Skeletal muscle tissue (tissue), 4 donors: ENCODE data around the gene AKAP12. TPM values are rescaled to one million over a fixed set of nuclear protein-coding genes. Genes with fewer than 3 reads are reported as not detected.

ENCODE experiments used
- H3K27ac ChIP-seq: one replicate; pipeline ENCODE4 v1.7.0; 2013; ENCODE audit warnings: mild to moderate bottlenecking, low read depth, low read length, inconsistent platforms
- H3K27me3 ChIP-seq, 3 donors: one replicate each; pipeline ENCODE4 v1.7.0; 2013; ENCODE audit warnings: low read length in 3 of 3; ENCODE audit not compliant: control insufficient read depth in 3 of 3, insufficient read depth in 3 of 3
- H3K36me3 ChIP-seq, 3 donors: one replicate each; pipeline ENCODE4 v1.7.0; 2013; ENCODE audit warnings: low read length in 3 of 3; ENCODE audit not compliant: control insufficient read depth in 3 of 3, insufficient read depth in 3 of 3
- H3K4me1 ChIP-seq, 3 donors: one replicate each; pipeline ENCODE4 v1.7.0; 2013; ENCODE audit warnings: low read length in 3 of 3, mild to moderate bottlenecking in 3 of 3; ENCODE audit not compliant: control insufficient read depth in 3 of 3, insufficient read depth in 3 of 3
- H3K4me3 ChIP-seq, 3 donors: one replicate each; pipeline ENCODE4 v1.7.0; 2013; ENCODE audit warnings: low read length in 3 of 3
- H3K9ac ChIP-seq, 3 donors: one replicate each; pipeline ENCODE4 v1.7.0; 2013; ENCODE audit warnings: low read length in 3 of 3, mild to moderate bottlenecking in 3 of 3, moderate library complexity in 2 of 3, low read depth in 1 of 3
- H3K9me3 ChIP-seq, 3 donors: one replicate each; pipeline ENCODE4 v1.7.0; 2013; ENCODE audit warnings: low read length in 3 of 3; ENCODE audit not compliant: control insufficient read depth in 3 of 3
- total RNA-seq: library from RNA; depleted of rRNA; stranded (reverse); fragments of >200 nt; gene quantifications from one replicate; pipeline ENCODE4 v1.2.3, GENCODE V29; 2014
- donor health status: Osteomylitis.

Gene AKAP12
- total RNA-seq, 1 donor from 2014 or later, result 99.7 TPM

DNA sequence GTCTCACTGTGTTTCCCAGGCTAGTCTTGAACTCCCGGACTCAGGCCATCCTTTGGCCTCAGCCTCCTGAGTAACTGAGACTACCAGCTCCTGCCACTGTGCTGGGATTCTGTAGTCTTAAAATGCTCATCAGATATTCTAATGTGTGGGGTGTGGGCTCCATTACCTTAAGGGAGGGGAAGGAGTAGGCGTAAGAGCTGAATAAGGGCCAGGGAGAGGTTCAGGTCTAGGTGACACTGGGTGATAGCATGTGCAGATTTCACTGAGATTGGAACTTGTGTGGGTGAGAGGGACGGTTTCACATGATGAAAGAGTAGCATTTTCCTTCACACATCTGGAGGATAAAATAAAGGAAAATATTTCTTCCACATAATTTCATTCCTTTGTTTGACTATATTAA lies 8.5 kb downstream of the AKAP12 start:
- no peaks in the 10 kb centered on the region for H3K4me1 ChIP-seq
- no peaks in the 10 kb centered on the region for H3K9me3 ChIP-seq
- H3K36me3 ChIP-seq, result no peaks in the 10 kb centered on the region
- no peak overlapping the region for H3K9ac ChIP-seq
- H3K27ac ChIP-seq, result no peak overlapping the region
- H3K4me3 ChIP-seq, result no peak overlapping the region
- no peaks in the 10 kb centered on the region for H3K27me3 ChIP-seq

GRCh38 chr6:151252634-151253033 lies 12.9 kb downstream of the AKAP12 start:
- H3K9ac ChIP-seq, result no peak overlapping the region
- no peak overlapping the region for H3K27ac ChIP-seq
- H3K4me3 ChIP-seq, result no peak overlapping the region
- no peaks in the 10 kb centered on the region for H3K27me3 ChIP-seq
- no peaks in the 10 kb centered on the region for H3K9me3 ChIP-seq
- no peaks in the 10 kb centered on the region for H3K36me3 ChIP-seq
- H3K4me1 ChIP-seq, result no peaks in the 10 kb centered on the region

DNA sequence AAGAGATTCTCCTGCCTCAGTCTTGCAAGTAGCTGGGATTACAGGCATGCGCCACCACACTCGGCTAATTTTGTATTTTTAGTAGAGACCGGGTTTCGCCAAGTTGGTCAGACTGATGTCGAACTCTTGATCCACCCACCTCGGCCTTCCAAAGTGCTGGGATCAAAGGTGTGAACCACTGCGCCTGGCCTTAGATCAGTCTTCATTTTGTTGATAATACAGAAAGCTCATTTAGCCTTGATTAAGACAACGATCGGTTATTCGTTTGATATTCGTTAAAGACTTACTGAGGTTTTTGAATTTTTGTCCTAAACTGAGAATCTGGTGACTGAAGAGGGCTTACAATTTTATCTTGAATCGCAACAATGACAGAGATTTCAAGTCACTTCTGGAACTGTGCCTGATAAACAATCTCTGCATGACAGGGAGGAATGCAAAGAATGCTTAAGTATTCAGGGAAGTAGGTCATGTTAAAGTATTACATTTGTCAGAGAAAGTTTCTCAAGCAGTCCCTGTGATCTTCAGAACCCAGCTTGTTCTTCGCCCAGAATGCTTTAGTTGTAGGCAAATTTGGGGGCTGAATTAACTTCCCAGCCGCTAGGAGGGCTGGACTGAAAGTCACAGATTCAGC lies 14.8 kb downstream of the AKAP12 start:
- no peak overlapping the region for H3K4me3 ChIP-seq
- H3K36me3 ChIP-seq, result no peaks in the 10 kb centered on the region
- H3K9me3 ChIP-seq, result no peaks in the 10 kb centered on the region
- no peaks in the 10 kb centered on the region for H3K4me1 ChIP-seq
- H3K27ac ChIP-seq, result no peak overlapping the region
- H3K27me3 ChIP-seq, result no peaks in the 10 kb centered on the region
- no peak overlapping the region for H3K9ac ChIP-seq

- Histone ChIP-seq H3K36me3 (no peaks in the 10 kb centered on the region), H3K9ac (no peak overlapping the region), H3K27me3 (no peaks in the 10 kb centered on the region), H3K4me1 (no peaks in the 10 kb centered on the region), H3K27ac (no peak overlapping the region), H3K9me3 (no peaks in the 10 kb centered on the region), H3K4me3 (no peak overlapping the region)
Observed at GRCh38 chr6:151255811-151256210, 16.0 kb downstream of the AKAP12 start.

DNA sequence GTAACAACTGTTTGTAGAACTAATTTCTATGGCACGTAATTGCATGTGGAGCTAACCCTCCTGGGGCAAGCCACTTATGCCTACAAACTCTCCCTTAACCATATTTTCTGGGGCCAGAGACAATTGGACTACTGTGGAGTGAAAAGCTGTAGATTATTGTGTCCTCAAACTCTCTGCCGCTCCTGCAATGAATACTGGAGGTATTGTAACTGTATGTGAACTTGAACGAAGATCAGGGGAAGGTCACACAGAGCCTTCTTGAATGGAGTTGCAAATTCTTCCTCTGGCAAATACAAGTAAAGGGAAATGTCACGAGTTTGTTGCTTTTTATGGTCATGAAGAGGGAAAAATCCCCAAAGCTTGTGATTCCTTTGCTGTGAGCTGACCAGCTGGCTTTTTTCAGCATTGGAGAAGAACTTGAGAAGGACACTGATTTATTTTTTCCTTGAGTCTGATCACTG lies 18.2 kb downstream of the AKAP12 start:
- no peaks in the 10 kb centered on the region for H3K9me3 ChIP-seq
- H3K27ac ChIP-seq, result peak overlapping the region; percentile 10

DNA sequence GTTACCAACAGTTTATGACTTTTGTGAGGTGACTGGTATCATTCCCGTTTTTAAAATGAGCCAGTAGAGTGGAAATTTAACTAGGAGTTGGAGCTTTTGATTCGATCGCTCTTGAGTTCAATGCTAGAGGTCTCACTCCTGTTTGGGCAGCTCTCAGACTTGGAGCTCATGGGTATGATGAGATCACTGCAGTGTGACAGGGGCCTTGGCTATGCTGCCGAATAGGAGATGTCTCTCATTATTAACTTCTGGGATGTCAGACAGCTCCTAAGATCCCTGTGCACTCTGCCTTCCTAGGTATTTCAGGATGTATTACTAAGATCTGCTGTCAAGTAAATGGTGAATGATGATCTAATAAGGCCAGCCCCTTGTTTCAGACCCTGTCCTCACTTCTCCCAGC lies 20.4 kb downstream of the AKAP12 start:
- H3K4me3 ChIP-seq, result no peak overlapping the region
- H3K9ac ChIP-seq, result no peak overlapping the region

More for the DNA sequence above, 18.2 kb downstream of the AKAP12 start:
- H3K4me1 ChIP-seq, result no peaks in the 10 kb centered on the region
- no peaks in the 10 kb centered on the region for H3K36me3 ChIP-seq
- no peak overlapping the region for H3K9ac ChIP-seq
- no peak overlapping the region for H3K4me3 ChIP-seq
- no peaks in the 10 kb centered on the region for H3K27me3 ChIP-seq

GRCh38 chr6:151263035-151263434 lies 23.3 kb downstream of the AKAP12 start:
- Histone ChIP-seq H3K27ac (no peak overlapping the region), H3K4me1 (no peaks in the 10 kb centered on the region), H3K9me3 (no peaks in the 10 kb centered on the region), H3K36me3 (no peaks in the 10 kb centered on the region), H3K27me3 (no peaks in the 10 kb centered on the region), H3K9ac (no peak overlapping the region), H3K4me3 (no peak overlapping the region)

More for the DNA sequence above, 20.4 kb downstream of the AKAP12 start:
- Histone ChIP-seq H3K27me3 (no peaks in the 10 kb centered on the region), H3K36me3 (no peaks in the 10 kb centered on the region), H3K27ac (peak overlapping the region; percentile 19), H3K9me3 (no peaks in the 10 kb centered on the region), H3K4me1 (no peaks in the 10 kb centered on the region)

DNA sequence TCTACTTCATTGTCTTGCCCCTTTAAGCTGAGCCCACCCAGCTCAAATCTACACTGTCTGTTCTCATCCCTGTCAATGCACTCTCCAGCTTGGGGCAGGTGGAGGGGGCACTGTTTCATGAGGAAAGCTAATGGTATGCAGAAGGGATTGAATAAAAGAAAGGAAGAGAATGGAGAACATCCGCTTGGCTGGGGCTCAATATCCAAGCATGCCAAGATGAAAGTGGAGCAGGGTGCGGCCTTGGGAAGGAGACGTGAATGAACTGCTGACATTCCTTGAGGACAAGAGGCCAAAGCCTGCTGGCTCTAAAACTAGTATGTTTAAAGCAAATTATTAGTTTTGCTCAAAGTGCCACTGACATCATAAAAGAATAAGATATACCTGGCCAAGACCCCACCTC lies 24.2 kb downstream of the AKAP12 start:
- H3K27me3 ChIP-seq, result no peaks in the 10 kb centered on the region
- no peaks in the 10 kb centered on the region for H3K4me1 ChIP-seq
- H3K36me3 ChIP-seq, result no peaks in the 10 kb centered on the region
- no peak overlapping the region for H3K9ac ChIP-seq
- no peak overlapping the region for H3K4me3 ChIP-seq
- H3K9me3 ChIP-seq, result no peaks in the 10 kb centered on the region
- H3K27ac ChIP-seq, result no peak overlapping the region

DNA sequence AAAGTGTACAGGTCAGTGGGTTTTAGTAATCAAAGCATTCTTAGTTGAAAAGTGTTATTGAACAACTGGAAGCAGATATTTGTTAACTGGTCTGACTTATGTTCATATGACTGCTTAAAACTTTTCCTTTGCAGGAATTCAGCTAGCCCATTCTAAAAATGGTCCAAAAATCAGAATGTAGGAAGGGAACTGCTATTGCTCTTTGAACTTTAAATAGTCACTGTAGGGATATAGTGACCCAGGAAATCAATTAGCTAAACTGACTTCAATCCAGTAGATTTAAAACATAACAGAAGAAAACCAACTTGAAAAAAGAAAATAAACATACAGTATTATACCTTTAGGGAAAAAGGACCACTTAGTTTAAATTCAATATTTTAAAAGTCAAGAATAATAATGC lies 25.5 kb downstream of the AKAP12 start:
- Histone ChIP-seq H3K4me1 (no peaks in the 10 kb centered on the region), H3K27ac (no peak overlapping the region), H3K36me3 (no peaks in the 10 kb centered on the region)

GRCh38 chr6:151269321-151269995 lies 29.7 kb downstream of the AKAP12 start:
- no peaks in the 10 kb centered on the region for H3K36me3 ChIP-seq
- H3K27me3 ChIP-seq, result no peaks in the 10 kb centered on the region
- H3K4me1 ChIP-seq, result peaks cover 0 to 4% (median 0%) of the 10 kb centered on the region in 3 donors
- no peak overlapping the region for H3K4me3 ChIP-seq
- H3K9me3 ChIP-seq, result no peaks in the 10 kb centered on the region
- H3K9ac ChIP-seq, result no peak overlapping the region
- H3K27ac ChIP-seq, result no peak overlapping the region

More for the DNA sequence above, 25.5 kb downstream of the AKAP12 start:
- Histone ChIP-seq H3K9ac (no peak overlapping the region), H3K27me3 (no peaks in the 10 kb centered on the region), H3K9me3 (no peaks in the 10 kb centered on the region), H3K4me3 (no peak overlapping the region)
